NCI-H748 (cell line): ENCODE data around the gene MACO1.

Source experiments
- DNase-seq: peaks from one replicate; lab custom pipeline; 2025; ENCODE audit not compliant: unreplicated experiment; lab: John Stamatoyannopoulos, UW

MACO1 gene

GRCh38 chr1:25540750-25541342, 110.1 kb downstream of the MACO1 start:
- DNase-seq = no peak

- DNase-seq = no peak
Measured at GRCh38 chr1:25541425-25541824, 110.7 kb downstream of the MACO1 start.

GRCh38 chr1:25541889-25542658, 111.4 kb downstream of the MACO1 start:
- DNase-seq = no peak

- DNase-seq = no peak
Measured at GRCh38 chr1:25543005-25543424, 112.3 kb downstream of the MACO1 start.

- peak; percentile 32 for DNase-seq
Measured at GRCh38 chr1:25543425-25544242, 112.9 kb downstream of the MACO1 start, which contains the start of gene LDLRAP1. LDLRAP1 (plus strand) TSS chr1:25543606; CDS start chr1:25543699, 93 bp downstream.

GRCh38 chr1:25544243-25544764, 113.6 kb downstream of the MACO1 start:
- DNase-seq = no peak

GRCh38 chr1:25544819-25545218, 114.1 kb downstream of the MACO1 start:
- no peak for DNase-seq

- no peak for DNase-seq
Measured at GRCh38 chr1:25545767-25546166, 115.1 kb downstream of the MACO1 start.

- DNase-seq = no peak
Measured at GRCh38 chr1:25546193-25546592, 115.5 kb downstream of the MACO1 start.

- no peak for DNase-seq
Measured at GRCh38 chr1:25548601-25549000, 117.9 kb downstream of the MACO1 start.

- peak; percentile 36 for DNase-seq
Measured at GRCh38 chr1:25549273-25550154, 118.8 kb downstream of the MACO1 start.
